Muscle layer of duodenum (tissue), 2 donors: Measurements from ENCODE around the gene TPP1.

Experiments used
- H3K27ac ChIP-seq: one replicate; pipeline ENCODE4 v1.7.0; 2013; ENCODE audit warnings: mild to moderate bottlenecking, low read length
- H3K27me3 ChIP-seq: one replicate; pipeline ENCODE4 v1.7.0; 2013; ENCODE audit warnings: low read depth, mild to moderate bottlenecking, control low read depth, low read length
- H3K36me3 ChIP-seq, 2 donors: one replicate each; pipeline ENCODE4 v1.7.0; 2013; ENCODE audit warnings: low read length in 2 of 2, control low read depth in 1 of 2, mild to moderate bottlenecking in 1 of 2; ENCODE audit not compliant: insufficient read depth in 2 of 2, control insufficient read depth in 1 of 2
- H3K4me1 ChIP-seq, 2 donors: one replicate each; pipeline ENCODE4 v1.7.0; 2013; ENCODE audit warnings: low read length in 2 of 2, mild to moderate bottlenecking in 2 of 2, control low read depth in 1 of 2, moderate library complexity in 1 of 2; ENCODE audit not compliant: insufficient read depth in 2 of 2, control insufficient read depth in 1 of 2
- H3K4me3 ChIP-seq, 2 donors: one replicate each; pipeline ENCODE4 v1.7.0; 2013; ENCODE audit warnings: low read length in 2 of 2, low read depth in 1 of 2, mild to moderate bottlenecking in 1 of 2
- H3K9me3 ChIP-seq, 2 donors: one replicate each; pipeline ENCODE4 v1.7.0; 2013; ENCODE audit warnings: low read length in 2 of 2, control low read depth in 1 of 2, mild to moderate bottlenecking in 1 of 2; ENCODE audit not compliant: control insufficient read depth in 1 of 2
- donor health status: healthy.

The TPP1 gene

DNA sequence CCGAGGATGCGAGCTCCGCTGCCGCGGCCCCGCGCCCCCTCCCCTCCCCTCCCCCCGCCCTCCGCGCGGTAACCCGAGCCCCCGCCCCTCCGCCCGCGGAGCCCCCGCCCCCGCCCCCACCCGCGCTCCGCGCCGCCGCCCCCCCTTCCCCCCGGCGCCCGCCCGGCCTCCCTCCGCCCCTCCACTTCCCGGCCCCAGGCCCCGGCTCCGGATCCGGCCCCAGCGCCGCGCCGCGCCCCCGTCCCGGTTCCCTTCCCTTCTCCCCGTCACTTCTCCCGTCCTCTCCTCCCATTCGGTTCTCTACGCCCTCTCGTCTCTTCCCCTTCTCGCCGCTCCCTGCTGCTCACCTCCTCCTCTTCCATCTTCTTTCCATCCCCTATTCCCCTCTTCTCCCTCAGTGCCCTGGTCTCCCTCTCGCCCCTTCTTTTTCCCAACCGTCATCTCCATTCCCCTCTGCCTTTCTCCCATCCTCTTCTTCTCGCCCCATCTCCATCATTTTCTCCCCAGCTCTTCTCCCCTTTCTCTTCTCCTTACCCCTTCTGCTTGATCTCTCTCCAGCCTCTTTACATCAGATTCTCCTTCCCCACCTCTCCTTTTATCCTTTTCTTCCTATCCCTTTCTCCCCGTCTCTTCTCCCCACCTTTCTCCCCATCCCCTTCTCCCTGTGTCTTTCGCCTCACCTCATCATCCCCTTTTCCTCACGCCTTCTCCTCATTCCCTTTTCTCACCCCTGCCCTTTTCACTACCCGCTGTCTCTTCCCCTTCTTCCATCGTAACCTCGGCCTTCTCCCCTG, 36.8 kb upstream of the TPP1 start, which contains the start of gene DCHS1:
DCHS1 (minus strand) TSS at position 20 of the 794 bp plus-strand sequence. CDS start 14,196 bp downstream, outside the sequence.
- H3K4me3 ChIP-seq = peak within 1 kb of the TSS; percentile 57 to 67
- peak within 1 kb of the TSS; percentile 82 for H3K27ac ChIP-seq
- H3K9me3 ChIP-seq = no peaks in the 10 kb centered on the region
- H3K36me3 ChIP-seq = no peaks in the 10 kb centered on the region
- H3K4me1 ChIP-seq = peaks cover 6 to 9% of the 10 kb centered on the region in 2 donors
- H3K27me3 ChIP-seq = no peaks in the 10 kb centered on the region

DNA sequence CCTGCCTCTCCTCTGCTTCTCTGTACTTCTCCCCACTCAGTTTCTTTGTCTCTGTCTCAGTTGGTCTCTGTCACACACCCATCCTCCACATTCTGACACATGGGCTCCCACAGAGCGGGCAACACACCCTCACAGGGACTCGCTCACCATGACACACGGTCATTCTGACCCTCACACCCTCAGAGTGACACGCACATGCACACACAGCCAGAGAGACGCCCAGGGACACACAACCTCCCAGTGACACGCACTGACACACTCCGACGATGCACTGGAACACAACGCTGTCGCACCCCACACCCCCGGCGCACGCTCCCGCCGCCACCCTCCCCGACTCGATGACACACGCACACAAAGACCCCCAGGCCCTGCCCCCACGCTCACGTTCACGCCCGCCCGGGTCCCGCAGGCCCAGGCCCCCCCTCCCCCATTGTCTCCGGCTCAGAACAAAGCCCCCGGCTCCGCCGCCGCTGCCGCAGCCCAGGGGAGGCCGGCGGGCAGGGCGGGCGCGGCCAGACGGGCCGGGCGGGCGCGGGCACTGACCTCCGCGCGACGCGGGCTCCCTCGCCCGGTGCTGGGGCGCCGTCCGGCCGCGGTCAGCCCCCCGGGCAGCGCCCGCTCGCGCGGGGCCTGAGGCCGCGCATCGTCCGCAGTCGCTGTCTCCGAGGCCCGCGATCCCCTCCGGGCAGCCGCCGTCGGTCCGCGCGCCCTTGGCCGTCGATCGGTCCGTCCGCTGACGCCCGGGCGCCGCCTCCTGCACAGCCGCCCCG, 36.0 kb upstream of the TPP1 start:
- H3K36me3 ChIP-seq = no peaks in the 10 kb centered on the region
- peak overlapping the region; percentile 54 to 67 for H3K4me3 ChIP-seq
- no peaks in the 10 kb centered on the region for H3K9me3 ChIP-seq
- H3K27ac ChIP-seq = peak overlapping the region; percentile 14
- no peaks in the 10 kb centered on the region for H3K27me3 ChIP-seq
- H3K4me1 ChIP-seq = peaks cover 6 to 9% of the 10 kb centered on the region in 2 donors

DNA sequence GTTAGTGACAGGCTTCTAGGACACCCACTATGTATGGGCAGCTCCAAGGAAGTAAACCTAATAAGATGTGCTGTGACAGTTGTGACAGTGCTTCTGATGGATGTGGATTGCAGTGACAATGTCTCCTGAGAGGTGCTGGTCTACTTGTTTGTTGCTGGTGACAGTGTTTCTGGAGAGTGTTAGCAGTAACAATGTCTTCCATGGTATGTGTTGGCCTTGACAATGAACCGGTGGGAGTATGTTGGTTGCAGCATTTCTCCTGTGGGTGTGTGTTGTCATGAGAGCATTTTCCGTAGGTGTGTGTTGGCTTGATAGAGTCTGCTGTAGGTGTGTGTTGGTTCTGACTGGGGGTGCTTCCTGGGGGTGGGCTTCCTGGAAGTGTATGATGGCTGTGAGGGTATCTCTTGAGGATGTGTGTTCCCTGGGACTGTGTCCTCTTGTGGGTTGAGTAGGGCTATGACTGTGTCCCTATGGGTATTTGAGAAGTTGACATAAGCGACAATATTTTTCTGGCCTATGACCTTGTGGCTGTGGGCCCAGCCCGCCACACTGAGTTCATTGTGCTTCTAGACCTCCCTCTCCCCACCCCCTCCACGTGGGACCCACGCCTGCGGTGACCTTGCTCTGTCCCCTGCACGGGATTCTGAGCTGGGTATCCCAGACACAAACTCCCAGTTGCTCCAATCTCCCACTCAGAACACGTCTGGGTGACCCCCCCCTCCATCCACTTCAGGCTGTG, 35.2 kb upstream of the TPP1 start:
- peaks cover 6 to 9% of the 10 kb centered on the region in 2 donors for H3K4me1 ChIP-seq
- no peaks in the 10 kb centered on the region for H3K27me3 ChIP-seq
- H3K4me3 ChIP-seq = peak overlapping the region; percentile 54 to 67
- H3K36me3 ChIP-seq = no peaks in the 10 kb centered on the region
- H3K27ac ChIP-seq = peak overlapping the region; percentile 14
- no peaks in the 10 kb centered on the region for H3K9me3 ChIP-seq

DNA sequence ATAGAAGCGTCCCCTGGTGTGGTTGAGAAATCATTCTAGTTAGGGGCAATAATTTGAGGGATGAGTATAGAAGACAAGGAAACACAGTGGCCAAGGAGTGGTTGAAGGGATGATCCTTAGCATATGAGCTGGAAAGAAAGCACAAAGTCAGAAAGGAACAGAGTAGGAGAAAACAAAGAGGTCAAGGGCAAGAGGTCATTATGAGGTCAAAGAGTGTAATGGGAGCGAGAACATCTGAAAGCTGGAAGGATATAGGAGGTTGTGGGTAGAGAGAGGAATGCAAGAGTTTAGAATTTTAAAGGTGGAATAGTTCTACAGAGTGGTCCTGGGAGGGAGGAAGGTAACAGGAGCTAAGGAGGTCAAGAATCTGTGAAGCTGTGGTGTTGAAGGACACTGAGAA, 34.4 kb upstream of the TPP1 start:
- Histone ChIP-seq H3K27ac (no peak overlapping the region), H3K4me3 (peak overlapping the region in 1 of 2 donors; percentile 67), H3K9me3 (no peaks in the 10 kb centered on the region), H3K36me3 (no peaks in the 10 kb centered on the region), H3K4me1 (peaks cover 10 to 12% of the 10 kb centered on the region in 2 donors), H3K27me3 (no peaks in the 10 kb centered on the region)

DNA sequence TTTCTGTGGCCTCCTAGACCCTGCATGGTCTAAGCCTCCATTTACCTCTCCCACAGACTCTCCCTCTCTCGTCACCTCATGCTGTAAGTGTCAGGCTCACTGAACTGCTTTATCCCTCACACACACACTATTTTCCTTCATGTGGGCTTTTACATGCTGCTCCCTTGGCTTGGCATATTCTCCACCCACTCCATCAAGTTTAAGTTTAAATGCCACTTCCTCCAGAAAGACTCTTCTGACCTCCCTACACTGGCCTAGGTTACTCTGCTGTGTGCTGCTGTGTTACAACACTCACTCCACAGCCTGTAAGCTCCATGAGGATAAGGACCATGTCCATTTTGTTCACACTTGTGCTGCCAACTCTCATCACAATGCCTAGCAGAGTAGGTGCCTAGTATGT, 33.9 kb upstream of the TPP1 start:
- no peak overlapping the region for H3K27ac ChIP-seq
- no peaks in the 10 kb centered on the region for H3K9me3 ChIP-seq
- no peaks in the 10 kb centered on the region for H3K36me3 ChIP-seq
- H3K27me3 ChIP-seq = no peaks in the 10 kb centered on the region
- peaks cover 15% of the 10 kb centered on the region in 2 donors for H3K4me1 ChIP-seq
- H3K4me3 ChIP-seq = no peak overlapping the region

DNA sequence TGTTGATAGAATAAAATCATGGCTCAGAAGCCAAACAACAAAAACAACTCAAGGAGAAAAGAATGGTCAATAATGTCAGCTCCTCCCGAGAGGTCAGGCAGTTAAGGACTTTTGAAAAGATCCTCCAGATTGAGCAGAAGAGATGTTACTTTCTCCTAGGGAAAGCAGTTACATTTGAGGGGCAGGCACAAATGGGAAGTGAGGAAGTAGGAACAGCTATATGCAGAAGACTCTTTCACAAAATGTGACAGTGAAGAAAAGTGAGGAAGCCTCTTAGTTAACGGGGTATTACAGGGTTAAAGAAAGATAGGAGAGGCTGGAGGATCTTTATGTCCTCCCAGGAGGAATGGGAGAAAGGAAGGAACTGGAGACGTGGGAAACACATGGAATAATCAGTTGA, 33.0 kb upstream of the TPP1 start:
- no peak overlapping the region for H3K27ac ChIP-seq
- H3K4me1 ChIP-seq = peaks cover 24 to 25% of the 10 kb centered on the region in 2 donors

DNA sequence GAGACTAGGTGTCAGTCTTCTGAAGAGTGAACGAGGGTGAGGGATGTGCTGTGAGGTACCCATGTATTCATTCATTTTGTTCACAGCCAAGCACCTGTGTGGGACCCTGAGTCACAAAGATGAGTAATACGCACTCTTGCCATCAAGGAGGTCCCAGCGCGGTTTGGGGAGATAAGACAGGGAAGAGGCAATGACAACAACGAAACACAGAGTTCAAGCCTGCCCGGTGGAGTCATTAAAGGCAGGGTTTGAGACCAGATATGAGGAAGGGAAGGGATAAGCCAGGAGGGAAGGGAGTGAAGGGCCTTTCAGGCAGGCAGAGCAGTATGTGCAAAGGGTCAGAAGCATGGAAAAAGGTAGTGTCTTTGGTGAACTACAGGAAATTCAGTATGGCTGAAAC, 31.8 kb upstream of the TPP1 start:
- Histone ChIP-seq H3K27me3 (no peaks in the 10 kb centered on the region), H3K9me3 (no peaks in the 10 kb centered on the region), H3K4me3 (no peak overlapping the region), H3K36me3 (no peaks in the 10 kb centered on the region), H3K4me1 (peaks cover 31 to 36% of the 10 kb centered on the region in 2 donors), H3K27ac (no peak overlapping the region)

More for the DNA sequence above, 33.0 kb upstream of the TPP1 start:
- Histone ChIP-seq H3K9me3 (no peaks in the 10 kb centered on the region), H3K27me3 (no peaks in the 10 kb centered on the region), H3K4me3 (no peak overlapping the region), H3K36me3 (no peaks in the 10 kb centered on the region)

DNA sequence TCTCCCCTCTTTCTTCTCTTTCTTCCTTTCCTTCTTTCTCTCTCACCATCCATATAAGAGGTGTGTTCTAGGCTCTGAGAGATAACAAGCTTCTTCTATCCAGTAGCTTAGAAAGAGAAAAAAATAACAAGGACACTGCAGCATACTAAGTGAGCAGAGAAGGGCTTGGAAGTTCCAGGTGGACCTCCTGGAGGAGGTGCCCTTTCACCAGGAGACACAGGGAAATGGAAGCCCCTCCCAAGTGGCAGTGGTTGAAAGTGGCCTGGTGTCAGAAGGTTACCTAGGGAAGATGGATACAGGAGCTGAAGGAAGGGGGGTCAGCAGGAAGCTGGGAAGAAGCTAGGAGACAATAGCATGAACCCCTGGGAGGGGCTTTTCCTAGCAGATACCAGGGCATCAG, 30.9 kb upstream of the TPP1 start:
- Histone ChIP-seq H3K27ac (no peak overlapping the region), H3K4me1 (peaks cover 31 to 42% of the 10 kb centered on the region in 2 donors), H3K36me3 (no peaks in the 10 kb centered on the region), H3K9me3 (no peaks in the 10 kb centered on the region), H3K27me3 (no peaks in the 10 kb centered on the region), H3K4me3 (no peak overlapping the region)

DNA sequence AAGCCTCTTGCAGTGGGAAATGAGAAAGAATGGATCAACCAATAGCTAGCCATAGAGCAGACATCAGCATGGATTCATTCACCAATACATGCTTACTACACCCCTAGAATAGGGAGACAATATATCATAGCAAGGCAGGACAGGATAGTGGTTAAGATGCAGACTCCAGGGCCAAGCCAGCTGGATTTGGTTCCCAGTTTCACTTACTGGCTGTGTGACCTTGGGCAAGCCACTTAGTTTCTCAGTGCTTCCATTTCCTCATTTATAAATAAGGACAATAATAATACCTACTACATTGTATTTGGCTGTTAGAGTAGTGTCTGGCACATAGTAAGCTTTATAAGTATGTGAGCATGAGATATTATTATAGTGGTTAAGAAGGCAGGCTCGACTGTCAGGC, 29.3 kb upstream of the TPP1 start:
- Histone ChIP-seq H3K9me3 (no peaks in the 10 kb centered on the region), H3K4me1 (peaks cover 25 to 36% of the 10 kb centered on the region in 2 donors), H3K4me3 (no peak overlapping the region), H3K36me3 (no peaks in the 10 kb centered on the region), H3K27ac (peak overlapping the region; percentile 60), H3K27me3 (no peaks in the 10 kb centered on the region)

DNA sequence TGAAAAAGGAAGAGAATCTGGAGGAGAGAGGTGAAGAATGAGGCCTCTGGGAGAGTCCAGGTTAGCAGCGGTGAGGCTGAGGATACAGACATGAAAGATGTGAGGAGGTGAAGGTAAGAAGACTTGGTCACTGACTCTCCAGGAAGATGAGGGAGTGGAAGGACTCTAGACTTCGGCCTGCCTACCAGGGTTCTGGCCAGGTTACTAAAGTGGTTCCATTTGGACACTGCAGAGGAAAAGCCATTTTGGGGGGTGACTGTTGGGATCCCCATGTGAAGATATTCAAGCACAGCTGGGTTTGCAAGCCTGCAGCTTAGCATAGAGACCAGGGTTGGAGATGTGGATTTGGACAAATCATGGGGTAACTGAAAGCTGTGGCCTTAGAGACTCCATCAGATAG, 28.6 kb upstream of the TPP1 start:
- Histone ChIP-seq H3K9me3 (no peaks in the 10 kb centered on the region), H3K27me3 (no peaks in the 10 kb centered on the region), H3K36me3 (no peaks in the 10 kb centered on the region), H3K4me3 (no peak overlapping the region), H3K27ac (peak overlapping the region; percentile 60), H3K4me1 (peaks cover 22 to 36% of the 10 kb centered on the region in 2 donors)
